Parietal lobe (tissue), 1 donor: Measurements from ENCODE around the gene CCDC154. TPM values are rescaled to one million over a fixed set of nuclear protein-coding genes. Genes with fewer than 3 reads are reported as not detected.

Source experiments
- total RNA-seq: library from RNA; depleted of rRNA; stranded (reverse); fragments of >200 nt; gene quantifications from one replicate; pipeline ENCODE4 v1.2.3, GENCODE V29; 2014

CCDC154 gene, protein sequence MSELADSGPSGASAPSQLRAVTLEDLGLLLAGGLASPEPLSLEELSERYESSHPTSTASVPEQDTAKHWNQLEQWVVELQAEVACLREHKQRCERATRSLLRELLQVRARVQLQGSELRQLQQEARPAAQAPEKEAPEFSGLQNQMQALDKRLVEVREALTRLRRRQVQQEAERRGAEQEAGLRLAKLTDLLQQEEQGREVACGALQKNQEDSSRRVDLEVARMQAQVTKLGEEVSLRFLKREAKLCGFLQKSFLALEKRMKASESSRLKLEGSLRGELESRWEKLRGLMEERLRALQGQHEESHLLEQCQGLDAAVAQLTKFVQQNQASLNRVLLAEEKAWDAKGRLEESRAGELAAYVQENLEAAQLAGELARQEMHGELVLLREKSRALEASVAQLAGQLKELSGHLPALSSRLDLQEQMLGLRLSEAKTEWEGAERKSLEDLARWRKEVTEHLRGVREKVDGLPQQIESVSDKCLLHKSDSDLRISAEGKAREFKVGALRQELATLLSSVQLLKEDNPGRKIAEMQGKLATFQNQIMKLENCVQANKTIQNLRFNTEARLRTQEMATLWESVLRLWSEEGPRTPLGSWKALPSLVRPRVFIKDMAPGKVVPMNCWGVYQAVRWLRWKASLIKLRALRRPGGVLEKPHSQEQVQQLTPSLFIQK
- 1.9 TPM for total RNA-seq

DNA sequence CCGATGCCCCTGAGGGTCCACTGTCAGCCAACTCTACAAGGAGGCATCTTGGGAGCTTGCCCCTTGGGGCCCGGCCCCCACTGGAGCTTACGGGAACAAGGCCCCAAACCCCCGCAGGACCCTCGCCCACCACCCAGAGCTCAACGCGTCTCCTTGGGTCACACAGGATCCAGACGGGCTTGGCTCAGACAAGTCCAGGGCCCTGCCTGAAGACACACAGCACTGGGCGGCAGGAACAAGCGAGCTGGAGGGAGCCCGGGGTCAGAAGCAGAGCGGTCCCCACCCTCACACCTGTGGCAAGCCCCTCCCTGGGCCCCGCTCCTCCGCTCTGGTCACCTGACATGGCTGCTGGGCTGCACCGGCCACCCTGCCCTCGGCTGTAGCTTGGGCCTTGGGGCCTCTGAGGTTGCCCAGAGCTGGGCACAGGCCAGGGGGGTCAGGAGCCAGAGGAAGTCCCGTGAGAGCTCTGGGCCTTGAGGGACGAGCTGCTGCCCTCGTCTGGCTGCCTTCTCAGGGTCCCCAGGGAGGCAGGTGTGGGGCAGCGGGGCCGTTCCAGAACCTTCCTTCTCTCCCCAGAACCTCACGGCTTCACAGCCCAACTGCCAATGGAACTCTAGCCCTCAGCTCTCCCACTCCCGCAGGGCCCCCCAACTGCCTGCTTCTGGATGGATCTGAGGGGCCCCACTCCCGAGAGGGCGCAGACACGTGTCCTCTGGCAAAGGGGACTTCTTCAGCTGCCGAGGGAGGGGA is at the start of gene CCDC154:
TSS of gene CCDC154 (minus strand) at position 577 of the 750 bp plus-strand sequence. CDS start at position 343, 234 bp downstream.

DNA sequence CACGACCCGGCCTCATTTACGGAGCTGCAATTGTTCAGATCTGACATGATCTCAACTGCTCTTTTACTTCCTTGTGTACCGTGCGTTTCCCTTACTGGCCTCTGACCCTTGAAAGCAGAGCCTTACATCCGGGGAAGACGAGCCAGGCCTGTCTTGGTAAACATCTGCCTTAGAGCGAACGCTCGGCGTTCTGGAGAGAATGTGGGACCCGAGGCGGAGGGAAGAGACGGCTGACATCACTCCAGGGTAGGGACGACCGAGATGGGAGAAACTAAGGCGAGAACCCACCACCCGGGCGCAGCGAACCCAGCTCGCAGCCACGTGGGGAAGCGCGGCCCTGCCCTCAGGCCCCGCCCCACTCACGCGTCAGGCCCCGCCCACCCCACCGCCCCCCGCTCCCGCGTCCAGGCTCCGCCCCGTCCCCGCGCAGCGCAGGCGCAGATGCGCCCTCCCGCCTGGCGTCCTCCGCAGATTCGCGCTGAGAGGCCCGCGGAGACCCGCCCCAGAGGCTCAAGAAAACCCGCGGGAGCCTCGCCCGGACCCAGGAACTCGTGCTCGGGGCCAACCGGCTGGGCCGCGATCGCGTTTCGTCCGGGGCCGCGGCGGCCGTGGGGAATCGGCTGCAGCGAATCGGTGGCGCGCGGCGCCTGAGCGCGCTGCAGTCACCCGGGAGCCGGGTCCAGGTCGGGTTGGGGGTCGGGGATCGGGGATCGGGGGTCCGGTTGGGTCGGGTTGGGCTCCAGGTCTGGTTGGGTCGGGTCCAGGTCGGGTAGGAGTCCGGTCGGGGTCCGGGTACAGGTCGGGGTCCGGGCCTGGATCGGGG is 48.8 kb upstream of the CCDC154 start, which contains the start of gene TELO2:
TSS of gene TELO2 (plus strand) at position 438 of the 823 bp plus-strand sequence. CDS start 922 bp downstream, outside the sequence.

GRCh38 chr16:1488619-1489018 is 44.3 kb upstream of the CCDC154 start, which contains the start of gene PTX4:
TSS of gene PTX4 (minus strand) at chr16:1488944. CDS start at chr16:1488909, 35 bp downstream.

DNA sequence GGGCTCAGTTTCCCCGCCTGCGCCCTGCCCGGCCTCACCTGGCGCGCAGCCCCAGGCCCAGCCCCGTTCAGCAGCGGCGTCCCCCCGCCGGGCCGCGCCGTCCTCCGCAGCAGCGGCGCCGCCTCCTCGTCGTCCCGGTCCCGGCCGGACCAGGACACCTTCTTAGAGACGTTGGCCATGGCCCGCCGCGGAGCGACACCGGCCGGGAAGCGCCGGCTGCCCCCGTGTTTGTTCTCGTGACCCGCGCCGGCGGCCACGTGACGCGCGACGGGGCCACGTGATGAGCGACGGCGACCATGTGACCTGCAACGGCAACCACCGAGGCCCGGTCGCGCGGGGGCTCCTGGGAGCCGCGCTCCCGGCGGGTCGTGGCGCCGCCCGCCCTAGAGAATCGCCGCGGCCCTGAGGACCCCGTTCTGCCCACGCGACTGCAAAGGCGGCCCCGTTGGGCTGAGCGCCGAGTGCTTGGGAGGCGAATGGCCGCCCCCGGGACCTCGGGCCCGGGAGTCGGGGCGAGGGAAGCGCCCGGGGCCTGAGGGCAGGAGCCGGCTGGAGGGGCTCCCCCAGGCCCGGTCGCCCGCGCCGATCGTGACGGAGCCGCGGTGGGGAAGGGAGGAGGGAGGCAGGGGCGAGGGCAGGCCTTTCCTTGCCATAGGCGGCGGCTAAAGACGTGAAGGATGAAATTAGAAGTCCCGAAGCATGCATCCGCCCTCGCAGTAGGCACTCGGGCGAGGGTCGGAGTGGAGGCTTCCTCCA is 30.6 kb upstream of the CCDC154 start, which contains the start of gene CLCN7:
TSS of gene CLCN7 (minus strand) at position 233 of the 756 bp plus-strand sequence. CDS start at position 179, 54 bp downstream.

GRCh38 chr16:1430759-1431496 is 13.4 kb downstream of the CCDC154 start, which contains the start of gene PERCC1:
TSS of gene PERCC1 (plus strand) at chr16:1431078. CDS start at chr16:1432594, 1,516 bp downstream.

DNA sequence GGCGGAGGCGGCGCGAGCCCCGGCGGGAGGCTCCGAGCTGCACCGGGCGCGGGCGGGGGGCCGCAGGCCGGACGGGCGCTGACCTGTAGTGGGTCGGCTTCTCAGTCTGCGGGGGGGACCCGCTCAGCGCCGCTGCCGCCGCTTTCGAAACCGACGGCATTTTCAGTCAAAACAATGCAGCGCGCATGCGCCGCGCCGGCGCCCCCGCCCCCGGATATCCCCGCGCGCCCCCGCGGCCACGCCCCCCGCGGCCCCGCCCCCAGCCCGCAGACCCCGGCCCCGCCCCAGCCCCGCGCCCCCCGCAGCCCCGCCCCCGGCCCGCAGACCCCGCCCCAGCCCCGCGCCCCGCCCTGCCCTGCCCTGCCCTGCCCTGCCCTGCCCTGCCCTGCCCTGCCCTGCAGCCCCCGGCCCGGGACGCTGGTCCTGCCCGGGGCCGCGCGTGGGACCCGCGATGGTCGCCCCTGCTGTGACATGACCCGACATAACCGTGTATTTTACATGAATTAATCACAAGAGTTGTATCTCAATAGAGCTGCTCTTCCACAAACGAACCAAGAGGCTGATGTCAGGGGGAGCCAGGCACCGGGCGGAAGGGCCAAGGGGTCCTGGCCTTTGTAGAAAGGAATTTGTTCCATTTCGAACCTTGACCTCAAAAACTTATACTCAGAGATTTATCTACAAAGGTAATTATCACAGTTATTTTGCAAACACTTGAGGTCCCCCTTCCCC is 29.7 kb downstream of the CCDC154 start, which contains the start of gene UNKL:
TSS of gene UNKL (minus strand) at position 173 of the 729 bp plus-strand sequence. CDS start at position 160, 13 bp downstream.

Other genes starting within 250 kb of the CCDC154 start
- not detected for gene TPSG1, start 219.3 kb downstream of the CCDC154 start, total RNA-seq
- not detected for gene TPSB2, start 214.4 kb downstream of the CCDC154 start, total RNA-seq
- not detected for gene TPSAB1, start 203.9 kb downstream of the CCDC154 start, total RNA-seq
- not detected for gene TPSD1, start 188.5 kb downstream of the CCDC154 start, total RNA-seq
- gene UBE2I, start 134.9 kb downstream of the CCDC154 start, total RNA-seq: 87.0 TPM
- 9.1 TPM for gene BAIAP3, start 110.9 kb downstream of the CCDC154 start, total RNA-seq
- gene TSR3, start 92.7 kb downstream of the CCDC154 start, total RNA-seq: 36.6 TPM
- gene GNPTG, start 92.6 kb downstream of the CCDC154 start, total RNA-seq: 23.8 TPM
- gene UNKL, start 29.9 kb downstream of the CCDC154 start, total RNA-seq: 20.0 TPM
- 8.1 TPM for gene UQCC4, start 23.8 kb downstream of the CCDC154 start, total RNA-seq
- gene PERCC1, start 13.5 kb downstream of the CCDC154 start, total RNA-seq: not detected
- 51.0 TPM for gene CLCN7, start 30.5 kb upstream of the CCDC154 start, total RNA-seq
- not detected for gene PTX4, start 44.4 kb upstream of the CCDC154 start, total RNA-seq
- 23.8 TPM for gene TELO2, start 48.8 kb upstream of the CCDC154 start, total RNA-seq
- 2.8 TPM for gene TMEM204, start 89.1 kb upstream of the CCDC154 start, total RNA-seq
- 65.4 TPM for gene IFT140, start 167.5 kb upstream of the CCDC154 start, total RNA-seq
- 18.8 TPM for gene CRAMP1, start 167.8 kb upstream of the CCDC154 start, total RNA-seq
- 39.4 TPM for gene JPT2, start 233.7 kb upstream of the CCDC154 start, total RNA-seq